NB4 (cell line): ENCODE measurements around the gene ZNHIT3.
"Not testable (repeated sequence)": the region's sequence is repeated elsewhere in the genome, so short reads cannot be mapped to it uniquely, and the experiment has no call there.

ENCODE experiments used
- DNase-seq: peaks from one replicate; pipeline ENCODE4 v3.0.0; 2010; ENCODE audit warnings: low read depth
- H3K4me3 ChIP-seq: one replicate; pipeline ENCODE4 v1.5.1; 2011; ENCODE audit warnings: mild to moderate bottlenecking, low read depth, low read length, moderate library complexity
- CTCF ChIP-seq: IDR thresholded peaks from one replicate; pipeline ENCODE4 v1.5.1; 2012; ENCODE audit warnings: low read depth, low read length
- MYC ChIP-seq: IDR thresholded peaks from 2 replicates; pipeline ENCODE4 v1.6.1; 2011; ENCODE audit warnings: low read depth, low read length
- POLR2A ChIP-seq: IDR thresholded peaks from 2 replicates; pipeline ENCODE4 v1.6.1; 2011; ENCODE audit warnings: mild to moderate bottlenecking; ENCODE audit not compliant: insufficient read length; ENCODE audit errors: extremely low read depth
- TF ChIP-seq, protein P1 (sequence below): IDR thresholded peaks from 2 replicates; pipeline ENCODE4 v1.6.1; 2011; ENCODE audit warnings: low read depth, low read length

Gene ZNHIT3

GRCh38 chr17:36486204-36487194 lies at the start of gene ZNHIT3:
Gene ZNHIT3 (plus strand): TSS chr17:36486681. CDS start chr17:36486700, 19 bp downstream.
- DNase-seq: peak; percentile 96

GRCh38 chr17:36441792-36442191 lies 44.7 kb upstream of the ZNHIT3 start:
- H3K4me3 ChIP-seq, DNase-seq: not testable (repeated sequence)

More at GRCh38 chr17:36486204-36487194, at the start of gene ZNHIT3:
- peak within 1 kb of the TSS; percentile 98 for H3K4me3 ChIP-seq
- TF ChIP-seq MYC (peak; percentile 94), CTCF (no peak), POLR2A (peak; percentile 87)
- TF ChIP-seq, protein P1, sequence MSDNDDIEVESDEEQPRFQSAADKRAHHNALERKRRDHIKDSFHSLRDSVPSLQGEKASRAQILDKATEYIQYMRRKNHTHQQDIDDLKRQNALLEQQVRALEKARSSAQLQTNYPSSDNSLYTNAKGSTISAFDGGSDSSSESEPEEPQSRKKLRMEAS: peak; percentile 89

GRCh38 chr17:36443777-36444176 lies 42.7 kb upstream of the ZNHIT3 start:
- no peak for DNase-seq
- TF ChIP-seq POLR2A: no peak
- TF ChIP-seq MYC: no peak
- TF ChIP-seq CTCF: no peak
- TF ChIP-seq, protein P1: no peak
- H3K4me3 ChIP-seq: no peak overlapping the region

DNA sequence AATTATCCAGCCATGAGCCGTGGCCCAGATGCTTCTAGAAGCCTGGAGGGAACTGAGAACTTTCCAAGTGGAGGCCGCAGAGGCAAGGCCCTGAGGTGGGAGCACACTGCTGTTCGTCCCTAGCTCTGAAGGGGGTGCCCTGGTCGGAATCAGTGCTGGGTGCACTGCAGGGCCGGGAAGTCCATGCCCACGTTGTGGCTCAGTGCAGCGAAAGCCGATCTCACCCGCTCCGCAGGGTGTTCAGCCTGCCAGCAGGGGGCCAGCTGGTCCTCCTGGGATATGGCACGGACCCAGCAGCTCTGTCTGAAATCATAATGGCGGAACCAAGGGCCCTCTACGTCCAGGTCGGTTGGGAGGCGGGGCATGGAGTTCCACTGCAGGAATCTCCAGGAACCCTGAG lies 36.5 kb upstream of the ZNHIT3 start:
- not testable (repeated sequence) for H3K4me3 ChIP-seq, DNase-seq

GRCh38 chr17:36452888-36453287 lies 33.6 kb upstream of the ZNHIT3 start:
- DNase-seq, H3K4me3 ChIP-seq: not testable (repeated sequence)

- not testable (repeated sequence) for H3K4me3 ChIP-seq, DNase-seq
These were observed 28.8 kb upstream of the ZNHIT3 start for GRCh38 chr17:36457701-36458100.

GRCh38 chr17:36459045-36459444 lies 27.4 kb upstream of the ZNHIT3 start:
- TF ChIP-seq CTCF: no peak
- TF ChIP-seq, protein P1: no peak
- TF ChIP-seq POLR2A: no peak
- TF ChIP-seq MYC: no peak
- DNase-seq: no peak

GRCh38 chr17:36459601-36460000 lies 26.9 kb upstream of the ZNHIT3 start:
- no peak for TF ChIP-seq POLR2A
- TF ChIP-seq, protein P1: no peak
- TF ChIP-seq MYC: no peak
- no peak for TF ChIP-seq CTCF
- no peak for DNase-seq
- no peak overlapping the region for H3K4me3 ChIP-seq

More at GRCh38 chr17:36459045-36459444, 27.4 kb upstream of the ZNHIT3 start:
- no peak overlapping the region for H3K4me3 ChIP-seq
